ENCODE data around the gene SLC39A13.

The SLC39A13 gene

DNA sequence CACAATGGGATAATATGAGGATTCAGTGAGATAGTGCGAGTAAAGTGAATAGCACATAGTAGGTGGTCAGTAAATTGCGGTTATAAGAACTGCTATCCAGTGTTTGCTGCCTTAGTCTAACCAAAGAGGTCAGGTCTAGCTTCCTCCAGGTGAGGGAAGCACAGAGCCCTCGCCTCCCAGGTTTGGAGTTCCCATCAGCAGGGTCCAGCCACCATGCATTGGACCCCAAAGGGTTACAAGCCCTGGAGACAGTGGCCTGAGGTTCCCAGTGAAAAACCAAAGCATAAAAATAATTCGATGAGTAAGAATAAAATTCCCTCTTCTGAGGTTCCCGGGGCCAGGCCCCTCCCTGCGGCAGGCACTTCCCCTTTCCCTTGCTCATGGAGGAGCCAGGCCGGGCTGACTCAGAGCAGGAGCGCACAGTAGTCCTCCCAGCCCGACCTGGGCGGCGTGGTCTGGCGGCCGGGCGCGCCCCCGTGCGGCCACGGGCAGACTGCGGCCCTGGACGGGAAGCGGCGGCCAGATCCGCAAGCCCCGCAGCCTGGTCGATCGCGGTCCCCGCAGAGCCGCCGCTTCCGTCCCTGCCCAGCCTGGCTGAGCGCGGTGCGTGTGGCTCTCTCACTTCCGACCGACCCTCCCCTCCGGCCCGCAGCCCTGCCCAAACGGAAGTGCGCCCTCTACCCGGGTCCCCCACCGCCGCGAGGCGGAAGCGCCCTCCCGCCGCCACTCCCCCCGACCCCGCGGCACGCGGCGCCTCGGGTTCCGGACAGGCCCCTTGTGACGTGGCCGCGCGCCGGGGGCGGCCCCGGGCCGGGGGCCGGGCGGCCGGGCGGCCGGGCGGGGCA, at the start of gene SLC39A13:
Gene SLC39A13 (plus strand): TSS at position 845 of the 845 bp plus-strand sequence. CDS start 1,505 bp downstream, outside the sequence.
- peak; percentile 83 for DNase-seq

GRCh38 chr11:47358731-47359051, 49.7 kb upstream of the SLC39A13 start:
- no peak for DNase-seq

DNA sequence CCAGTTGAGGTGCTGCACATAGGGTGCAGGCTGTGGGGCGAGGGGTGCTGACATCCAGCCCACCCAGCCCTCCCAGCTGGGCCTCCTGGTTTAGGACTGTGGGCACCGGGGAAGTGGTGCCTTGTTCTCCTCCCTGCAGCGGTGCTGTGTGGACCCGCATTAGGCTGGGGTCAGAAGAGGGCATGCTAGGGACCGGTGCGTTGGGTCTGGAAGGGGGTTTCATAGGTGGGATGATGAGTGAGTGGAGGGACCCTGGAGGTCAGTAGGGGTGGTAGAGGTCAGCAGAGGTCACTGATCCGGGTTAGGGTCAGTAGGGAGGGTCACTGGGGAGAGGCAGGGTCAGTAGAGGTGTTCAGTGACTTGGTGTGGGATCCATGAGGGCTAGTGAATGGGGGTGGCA, 49.2 kb upstream of the SLC39A13 start:
- no peak for DNase-seq

DNA sequence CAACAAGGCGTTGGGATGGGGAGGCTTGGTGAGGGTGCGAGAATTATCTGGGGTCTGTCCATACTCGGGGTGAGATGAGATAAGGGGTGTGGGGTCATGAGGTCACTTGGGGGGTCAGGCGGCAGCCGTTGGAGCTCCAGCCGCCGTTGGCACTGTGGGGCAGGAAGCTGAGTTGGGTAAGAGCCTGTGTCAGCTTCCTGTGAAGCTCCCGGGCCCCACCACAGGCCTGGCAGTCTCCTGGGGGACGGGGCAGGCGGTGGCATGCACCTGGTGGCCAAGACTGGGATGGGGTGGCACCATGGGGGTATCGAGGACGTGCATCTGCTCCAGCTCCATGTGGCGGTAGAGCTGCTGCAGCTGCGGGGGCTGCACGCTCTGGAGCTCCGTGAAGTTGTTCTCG, 48.8 kb upstream of the SLC39A13 start:
- DNase-seq = no peak

DNA sequence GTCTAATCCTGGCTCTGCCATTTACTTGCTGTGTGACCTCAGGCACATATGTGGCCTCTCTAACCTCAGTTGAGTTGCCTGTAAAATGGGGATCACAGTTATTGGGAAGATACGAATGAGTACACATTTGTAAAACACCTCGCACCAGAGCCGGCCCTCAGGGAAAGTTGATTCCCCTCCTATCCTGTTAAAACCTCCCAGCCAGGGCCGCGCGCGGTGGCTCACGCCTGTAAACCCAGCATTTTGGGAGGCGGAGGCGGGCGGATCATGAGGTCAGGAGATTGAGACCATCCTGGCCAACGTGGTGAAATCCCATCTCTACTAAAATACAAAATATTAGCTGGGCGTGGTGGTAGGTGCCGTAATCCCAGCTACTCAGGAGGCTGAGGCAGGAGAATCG, 48.0 kb upstream of the SLC39A13 start:
- DNase-seq = no peak

- no peak for DNase-seq
These were observed 47.0 kb upstream of the SLC39A13 start for GRCh38 chr11:47361419-47361818.

- no peak for DNase-seq
These were observed 42.3 kb upstream of the SLC39A13 start for GRCh38 chr11:47366020-47366490.

- DNase-seq = no peak
These were observed 38.7 kb upstream of the SLC39A13 start for GRCh38 chr11:47369676-47370075.

DNA sequence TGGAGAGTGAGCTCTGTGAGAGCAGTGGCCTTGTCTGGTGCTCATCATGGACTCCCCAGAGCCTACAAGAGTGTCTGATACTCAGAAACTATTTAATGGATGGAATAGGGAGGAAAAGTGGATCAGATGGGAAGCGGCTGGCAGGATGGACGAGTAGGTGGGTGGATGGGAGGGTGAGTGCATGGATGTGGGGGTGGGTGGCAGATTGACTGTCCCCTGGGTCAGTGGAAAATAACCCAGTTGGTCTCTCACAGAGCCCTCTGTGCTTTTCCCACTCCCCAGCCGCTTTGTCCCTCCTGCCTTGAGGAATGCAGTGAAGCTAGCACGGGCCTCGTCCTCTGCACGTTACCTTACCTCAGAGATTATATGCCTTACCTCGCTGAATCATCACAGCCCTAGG, 36.0 kb upstream of the SLC39A13 start:
- no peak for DNase-seq

DNA sequence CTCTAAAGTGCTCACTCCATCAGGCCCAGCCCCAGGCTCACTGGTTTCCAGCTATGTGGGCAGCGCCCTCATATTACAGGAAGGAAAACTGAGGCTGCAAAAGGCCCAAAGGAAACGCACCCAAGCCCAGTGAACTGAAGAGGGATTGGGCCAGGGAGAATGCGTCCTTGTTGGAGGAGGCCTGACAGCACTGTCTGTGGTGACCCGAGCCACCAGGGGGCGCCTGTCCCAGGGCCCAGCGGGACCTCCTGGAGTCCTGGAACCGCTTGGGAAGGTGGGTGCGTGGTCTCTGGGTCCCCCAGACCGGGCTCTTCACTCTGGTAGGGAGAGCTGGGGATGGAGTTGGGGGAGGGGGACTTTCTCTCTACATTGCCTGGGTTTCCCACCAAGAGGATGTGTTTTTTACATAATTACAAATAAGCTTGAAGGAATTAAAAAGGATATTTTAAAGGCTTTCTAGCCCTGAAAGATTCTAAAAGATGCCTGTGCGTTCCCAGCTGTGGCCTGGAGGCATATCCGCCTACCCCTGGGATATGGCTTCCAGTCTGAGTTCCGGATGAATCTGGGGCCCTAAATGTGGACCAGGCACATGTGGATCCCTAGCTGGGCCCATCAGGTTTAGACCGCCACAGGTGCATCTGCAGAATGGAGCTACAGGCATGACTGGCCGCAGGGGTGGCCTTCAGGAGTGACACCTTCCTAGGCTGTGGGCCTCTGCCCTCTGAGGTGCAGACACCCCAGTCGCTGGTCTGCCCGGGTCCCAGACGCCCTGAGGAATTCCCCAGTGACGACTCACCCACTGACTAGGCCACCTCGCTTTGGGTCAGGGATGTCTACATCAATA, 34.3 kb upstream of the SLC39A13 start:
- DNase-seq = peak; percentile 9

DNA sequence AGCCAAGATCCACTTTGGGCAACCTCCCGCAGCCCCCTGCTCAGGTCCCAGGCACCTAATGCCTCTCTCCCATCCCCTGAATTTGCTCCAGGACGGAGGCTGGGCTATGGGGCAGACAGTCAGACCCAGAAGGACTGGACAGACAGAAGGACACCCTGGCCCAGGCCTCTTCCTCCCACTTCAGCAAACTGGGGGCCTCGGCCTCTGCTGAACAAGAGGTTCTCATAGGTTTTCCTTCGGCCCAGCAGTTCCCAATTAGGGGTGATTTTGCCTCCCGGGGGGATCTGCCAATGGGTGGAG, 33.7 kb upstream of the SLC39A13 start:
- no peak for DNase-seq

- no peak for DNase-seq
These were observed 33.4 kb upstream of the SLC39A13 start for GRCh38 chr11:47375020-47375419.

DNA sequence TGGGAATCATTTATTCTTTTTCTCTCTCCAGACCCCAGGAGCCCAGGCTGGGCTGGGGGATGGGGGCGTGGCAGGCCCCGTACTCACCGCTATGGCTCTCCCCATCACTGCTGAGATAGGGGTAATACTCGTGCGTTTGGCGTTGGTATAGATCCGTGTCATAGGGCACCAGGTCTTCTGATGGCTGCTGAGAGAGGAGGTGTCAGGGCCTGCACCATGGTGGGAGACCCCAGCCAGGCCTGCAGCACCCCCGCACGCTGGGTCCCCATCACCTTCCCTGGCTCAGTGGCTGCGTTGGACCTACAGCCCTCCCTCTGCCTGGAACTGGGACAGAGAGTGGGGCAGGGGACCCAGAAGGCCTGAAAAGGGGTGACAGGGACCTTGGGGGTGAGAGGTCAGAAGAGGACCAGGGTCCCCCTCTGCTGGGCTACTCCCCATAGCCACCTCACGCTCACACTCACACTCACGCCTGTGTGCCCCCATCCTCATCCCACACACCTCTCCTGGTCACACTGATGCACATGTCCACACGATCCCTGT, 32.8 kb upstream of the SLC39A13 start:
- DNase-seq = no peak

DNA sequence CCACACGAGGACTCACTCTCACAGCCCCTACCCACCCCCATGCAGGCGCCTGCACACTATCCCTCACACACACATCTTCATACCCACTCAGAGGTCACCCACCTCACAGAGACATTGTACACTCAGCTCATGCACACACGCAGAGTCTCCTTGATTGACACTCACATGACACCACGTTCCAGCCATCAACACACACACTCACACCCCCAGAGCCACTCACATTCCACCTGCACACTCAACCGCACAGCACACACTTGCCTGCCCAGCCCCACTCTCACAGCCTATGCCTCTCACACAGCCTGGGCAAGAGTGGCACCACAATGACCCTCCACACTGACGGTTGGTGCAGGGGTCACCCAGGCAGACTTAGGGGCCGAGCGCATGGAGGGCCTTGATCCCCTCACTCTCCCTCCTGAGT, 32.3 kb upstream of the SLC39A13 start:
- DNase-seq = no peak

- DNase-seq = no peak
These were observed 31.6 kb upstream of the SLC39A13 start for GRCh38 chr11:47376525-47377371.

GRCh38 chr11:47377571-47378009, 30.8 kb upstream of the SLC39A13 start:
- no peak for DNase-seq

DNA sequence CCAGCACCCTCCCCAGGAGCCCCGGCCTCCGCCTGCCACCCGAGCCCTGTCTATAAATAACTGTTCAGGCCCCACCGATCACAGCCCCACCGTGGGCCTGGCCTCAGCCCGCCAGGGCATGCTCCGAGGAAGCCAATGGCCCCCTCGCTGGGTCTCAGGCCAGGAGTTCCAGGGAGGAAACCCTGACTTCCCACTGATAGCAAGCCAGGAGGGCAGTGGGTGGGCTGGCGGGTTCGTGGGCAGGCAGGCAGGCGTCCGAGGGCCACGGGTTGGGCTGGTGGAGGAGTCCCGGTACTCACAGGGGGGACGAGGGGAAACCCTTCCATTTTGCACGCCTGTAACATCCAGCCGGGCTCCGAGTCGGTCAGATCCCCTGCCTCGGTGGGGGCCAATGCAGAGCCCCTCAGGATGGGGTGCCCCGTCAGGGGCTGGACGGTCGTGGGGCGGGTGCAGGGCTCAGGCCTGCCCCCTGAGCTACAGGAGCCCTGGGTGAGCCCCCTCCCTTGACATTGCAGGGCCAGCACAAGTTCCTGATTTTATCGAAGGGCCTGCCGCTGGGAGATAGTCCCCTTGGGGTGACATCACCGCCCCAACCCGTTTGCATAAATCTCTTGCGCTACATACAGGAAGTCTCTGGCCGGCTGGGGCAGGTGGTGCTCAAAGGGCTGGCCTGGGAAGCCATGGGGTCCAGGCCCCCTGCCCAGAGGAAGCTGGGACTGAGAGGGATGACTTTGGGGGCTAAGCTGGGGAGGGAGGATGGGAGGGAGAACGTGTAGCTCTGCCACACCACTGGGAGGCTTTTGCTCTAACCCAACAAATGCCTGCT, 30.2 kb upstream of the SLC39A13 start, which contains the start of gene SPI1:
Gene SPI1 (minus strand): TSS at position 538 of the 826 bp plus-strand sequence. CDS start 194 bp downstream, at position 344.
- DNase-seq = no peak

DNA sequence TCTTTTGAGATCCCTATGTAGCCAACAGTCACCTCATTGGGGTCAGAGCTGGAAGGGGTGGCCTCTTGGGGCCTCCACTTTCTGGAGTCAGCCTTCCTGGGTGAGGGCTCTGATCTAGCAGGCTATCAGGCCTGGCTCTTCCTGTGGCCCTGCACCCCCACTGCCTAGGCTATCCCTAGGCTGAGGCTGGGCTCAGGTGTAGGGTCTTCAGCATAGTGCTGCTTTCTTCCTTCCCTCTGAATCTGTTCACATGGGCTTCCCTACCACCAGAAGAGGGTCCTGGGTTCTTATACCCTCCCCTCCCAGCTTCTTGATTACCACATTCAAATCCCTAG, 29.6 kb upstream of the SLC39A13 start:
- no peak for DNase-seq

DNA sequence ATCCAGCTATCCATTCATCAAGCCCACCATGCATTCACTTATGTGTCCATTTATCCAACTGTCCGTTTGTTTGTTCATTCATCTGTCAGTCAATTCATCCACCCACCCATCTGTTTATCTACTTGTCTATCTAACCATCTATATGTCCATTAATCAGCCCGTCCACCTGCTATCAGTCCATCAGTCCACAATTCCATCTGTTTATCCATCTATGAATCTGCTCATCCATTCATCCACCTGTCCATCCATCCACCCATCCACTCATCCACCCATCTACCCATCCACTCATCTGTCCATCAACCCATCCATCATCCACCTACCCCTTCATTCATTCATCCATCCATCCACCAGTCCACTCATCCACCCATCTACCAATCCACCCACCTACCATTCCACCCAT, 29.1 kb upstream of the SLC39A13 start:
- DNase-seq = no peak

GRCh38 chr11:47380078-47380477, 28.3 kb upstream of the SLC39A13 start:
- DNase-seq = no peak

- no peak for DNase-seq
These were observed 25.3 kb upstream of the SLC39A13 start for GRCh38 chr11:47383071-47383470.

DNA sequence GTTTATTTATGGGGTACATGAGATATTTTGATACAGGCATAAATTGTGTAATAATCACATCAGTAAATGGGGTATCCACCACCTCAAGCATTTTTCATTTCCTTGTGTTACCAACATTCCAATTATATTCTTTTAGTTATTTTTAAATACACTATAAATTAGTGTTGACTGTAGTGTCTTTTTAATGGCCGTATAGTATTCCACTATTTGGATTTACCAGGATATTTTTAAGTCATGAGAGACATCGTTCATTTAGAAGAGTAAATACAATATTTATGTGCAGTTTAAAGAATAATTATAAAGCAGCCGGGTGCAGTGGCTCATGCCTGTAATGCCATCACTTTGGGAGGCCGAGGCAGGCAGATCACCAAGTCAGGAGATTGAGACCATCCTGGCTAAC, 23.9 kb upstream of the SLC39A13 start:
- DNase-seq = no peak
